HG02884 (cell line): Measurements from ENCODE around the gene RBM44.

Experiments
- ATAC-seq: cut with Tn5 transposase; IDR thresholded peaks from one replicate; pipeline ENCODE4 v1.9.1; 2021; ENCODE audit warnings: mild to moderate bottlenecking, moderate library complexity; ENCODE audit not compliant: unreplicated experiment

RBM44 gene

DNA sequence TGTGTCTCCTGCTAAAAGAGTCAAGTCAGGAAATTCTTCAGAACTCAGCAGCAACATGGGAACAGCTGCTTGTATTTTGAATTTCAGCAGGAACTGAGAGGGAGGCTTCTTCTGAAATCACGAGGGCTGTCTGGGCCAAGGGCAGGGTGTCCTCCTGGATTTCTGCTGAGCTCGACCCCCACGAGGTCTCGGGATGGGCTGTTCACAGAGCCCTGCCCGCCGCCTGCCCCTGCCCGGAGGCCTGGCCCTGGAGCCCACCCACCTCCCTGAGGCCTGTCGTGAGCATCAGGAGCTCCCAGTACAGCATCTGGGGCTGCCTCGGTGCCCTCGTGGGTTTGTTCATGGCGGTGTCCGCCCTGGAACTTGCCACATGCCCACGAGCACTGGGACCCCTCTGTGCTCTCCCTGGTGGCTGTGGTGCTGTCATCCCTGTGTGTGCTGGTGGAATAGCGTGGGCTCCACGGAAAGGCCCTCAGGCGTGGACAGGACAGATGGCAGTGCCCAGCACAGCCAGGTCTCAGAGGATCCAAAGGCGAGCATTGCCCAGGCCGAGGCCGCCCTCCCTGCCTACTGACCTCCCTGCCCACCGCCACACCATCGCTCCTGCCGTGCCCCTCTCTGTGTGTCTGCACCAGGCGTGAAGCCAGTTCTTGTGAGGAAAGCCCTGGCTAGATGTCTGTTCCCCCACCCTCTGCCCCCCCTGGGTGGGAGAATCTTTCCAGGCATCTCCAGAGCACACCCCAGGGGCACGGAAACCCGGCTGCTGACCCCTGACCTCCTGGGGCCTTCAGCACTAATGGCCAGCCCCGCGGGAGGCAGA lies 86.7 kb downstream of the RBM44 start:
- ATAC-seq = no peak

DNA sequence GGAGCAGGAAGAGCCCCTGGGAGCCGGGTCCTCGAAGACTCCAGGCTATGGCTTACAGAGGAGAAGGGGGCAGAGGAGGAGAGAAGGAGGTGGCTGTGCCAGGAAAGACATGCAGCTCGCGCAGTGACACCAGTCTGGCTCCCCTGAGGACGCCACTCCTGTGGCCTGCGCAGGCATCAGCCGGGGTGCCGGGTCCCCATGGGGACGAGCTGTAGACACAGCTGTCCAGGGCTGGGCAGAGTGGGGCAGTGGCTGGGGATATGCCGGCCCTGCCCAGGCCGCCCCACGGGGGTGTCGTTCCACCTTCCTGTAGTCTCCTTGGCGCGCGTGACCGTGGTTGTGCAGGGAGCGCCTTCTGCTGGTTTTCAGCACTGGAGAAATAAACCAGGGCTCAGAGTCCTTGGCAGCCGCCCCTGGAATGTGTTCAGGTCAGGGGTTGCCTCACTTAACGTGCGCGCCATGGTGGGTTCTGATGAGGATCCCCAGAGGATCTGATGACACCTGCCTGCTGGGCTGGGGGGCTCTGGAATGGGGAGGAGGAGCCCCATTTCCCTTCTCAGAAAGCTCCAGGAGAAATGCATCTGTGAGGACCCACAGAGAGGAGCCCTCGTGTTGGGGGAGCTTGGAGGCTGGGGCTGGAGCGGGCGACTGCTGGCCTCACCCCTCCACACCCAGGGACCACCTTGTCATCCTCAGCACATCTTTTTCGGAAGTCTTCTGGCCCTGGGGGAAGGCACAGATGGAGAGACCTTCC lies 87.5 kb downstream of the RBM44 start:
- ATAC-seq = no peak

DNA sequence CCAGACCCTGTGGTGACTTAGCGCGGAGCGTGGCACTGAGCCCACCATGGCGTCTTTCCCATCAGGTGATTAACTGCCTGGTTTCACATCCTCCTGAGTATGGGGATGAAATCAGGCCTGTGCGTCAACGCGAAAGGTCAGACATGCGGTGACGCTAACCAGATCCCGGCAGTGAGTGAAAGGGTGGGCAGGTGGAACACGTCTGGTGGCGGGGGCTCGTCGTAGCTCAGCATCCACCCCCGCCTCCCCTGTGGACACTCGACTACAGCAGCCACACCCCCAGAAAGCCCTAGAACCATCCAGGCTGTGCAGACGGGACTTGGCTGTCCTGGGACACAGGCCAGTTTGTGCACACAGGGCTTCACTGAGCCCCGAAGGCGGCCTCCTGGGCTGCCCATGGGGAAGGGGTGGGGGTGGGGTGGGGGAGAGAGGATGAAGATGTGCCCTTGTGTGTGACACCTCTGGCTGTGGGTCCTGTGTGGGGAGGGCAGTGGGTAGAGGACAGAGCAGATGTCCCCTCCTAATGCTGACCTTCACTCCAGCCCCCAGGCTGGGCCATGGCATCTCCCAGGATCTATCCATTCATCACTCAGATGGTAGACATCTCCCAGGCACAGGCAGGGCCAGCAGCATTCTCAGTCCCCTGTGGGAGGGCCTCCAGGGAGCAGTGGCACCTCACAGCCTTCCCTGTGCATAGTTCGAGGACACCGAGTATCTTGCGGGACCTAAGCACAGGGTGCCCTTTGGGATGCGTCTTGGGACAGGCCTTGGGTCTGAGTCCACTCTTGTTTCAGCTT lies 88.3 kb downstream of the RBM44 start:
- no peak for ATAC-seq

DNA sequence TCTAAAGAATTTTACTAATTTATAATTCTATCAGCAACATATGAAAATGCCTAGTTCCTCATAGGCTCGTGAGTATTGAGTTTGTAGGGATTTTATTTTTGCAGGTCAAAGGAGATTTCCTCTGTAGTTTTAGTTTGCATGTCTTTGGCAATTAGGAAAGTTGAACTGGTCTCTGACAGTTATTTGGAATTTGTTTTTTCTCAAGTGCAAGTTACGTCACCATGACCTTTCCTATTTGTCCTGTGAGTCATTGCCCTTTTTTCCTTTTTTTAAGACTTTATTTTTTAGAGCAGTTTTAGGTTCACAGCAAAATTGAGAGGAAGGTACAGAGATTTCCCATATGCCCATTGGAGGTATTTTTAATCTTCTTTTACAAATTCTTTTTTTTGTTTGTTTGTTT lies 89.8 kb downstream of the RBM44 start:
- no peak for ATAC-seq

DNA sequence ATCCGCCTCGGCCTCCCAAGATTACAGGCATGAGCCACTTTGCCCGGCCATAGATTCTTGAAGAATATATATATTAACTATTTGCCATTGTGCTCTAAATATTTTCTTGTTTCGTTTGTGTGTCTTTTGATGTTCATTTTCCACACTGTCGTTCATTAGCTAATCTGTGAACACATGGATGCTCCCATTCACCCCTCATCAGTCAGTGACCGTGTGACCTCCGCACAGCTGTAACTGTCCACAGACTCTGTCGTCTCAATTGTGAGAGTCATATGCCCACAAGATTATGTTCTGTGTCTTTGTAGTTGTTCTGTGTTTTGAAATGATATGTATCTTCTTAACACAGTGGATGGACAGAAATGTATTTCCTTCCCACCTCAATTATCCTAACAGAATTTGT lies 90.4 kb downstream of the RBM44 start:
- ATAC-seq = no peak

DNA sequence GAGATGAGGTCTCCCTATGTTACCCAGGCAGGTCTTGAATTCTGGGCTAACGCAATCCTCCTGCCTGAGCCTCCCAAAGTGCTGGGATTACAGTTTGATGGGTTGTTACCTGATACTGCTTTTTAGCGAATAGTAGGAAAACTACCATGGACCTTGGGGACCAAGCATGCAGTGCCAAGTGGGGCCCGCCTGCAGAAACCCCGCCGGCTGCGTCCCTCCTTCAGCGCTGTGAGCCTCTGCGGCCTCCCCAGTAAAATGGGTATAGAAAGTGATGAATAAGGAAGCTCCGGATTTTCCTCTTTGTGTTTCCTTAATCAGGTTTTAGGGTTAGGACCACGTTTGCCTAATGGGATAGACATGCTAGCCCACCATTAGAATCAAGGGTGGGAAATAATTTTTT lies 91.2 kb downstream of the RBM44 start:
- ATAC-seq = no peak
